Kidney epithelial cell (primary cell): Measurements from ENCODE around the gene NHSL2. TPM values are rescaled to one million over a fixed set of nuclear protein-coding genes. Genes with fewer than 3 reads are reported as not detected.

Source experiments
- DNase-seq: peaks from one replicate; pipeline ENCODE4 v3.0.0-alpha.2; 2010; ENCODE audit warnings: low read depth
- H3K27me3 ChIP-seq: 2 replicates; pipeline ENCODE4 v1.6.0; 2011; ENCODE audit warnings: low read length; ENCODE audit not compliant: control insufficient read depth, insufficient read depth
- H3K36me3 ChIP-seq: 2 replicates; pipeline ENCODE4 v1.5.1; 2011; ENCODE audit warnings: low read length; ENCODE audit not compliant: control insufficient read depth, insufficient read depth
- H3K4me3 ChIP-seq: 2 replicates; pipeline ENCODE4 v1.5.1; 2011; ENCODE audit warnings: low read depth, mild to moderate bottlenecking, control low read depth, low read length
- CTCF ChIP-seq: IDR thresholded peaks from 2 replicates; pipeline ENCODE4 v1.5.1; 2011; ENCODE audit warnings: mild to moderate bottlenecking, moderate library complexity, low read length, control low read depth, inconsistent platforms; ENCODE audit not compliant: insufficient read depth, poor library complexity, severe bottlenecking
- total RNA-seq: library from RNA; depleted of rRNA; stranded (reverse); fragments of >200 nt; gene quantifications from 2 replicates; pipeline ENCODE4 v1.2.3, GENCODE V29; 2015

The NHSL2 gene
- total RNA-seq, 1 donor from 2014 or later, result 1.4 TPM

- DNase-seq, result peak; percentile 42
- TF ChIP-seq CTCF, result no peak
- H3K4me3 ChIP-seq, result peak within 1 kb of the TSS; percentile 38
Observed at GRCh38 chrX:72131317-72132294, 221.0 kb downstream of the NHSL2 start, which contains the start of gene RTL5. TSS of gene RTL5 (minus strand) at chrX:72131915.

GRCh38 chrX:72132456-72132855, 221.8 kb downstream of the NHSL2 start:
- peaks cover 3% of the 10 kb centered on the region for H3K27me3 ChIP-seq
- no peaks in the 10 kb centered on the region for H3K36me3 ChIP-seq
- DNase-seq, result no peak
- TF ChIP-seq CTCF, result no peak
- no peak overlapping the region for H3K4me3 ChIP-seq

More at GRCh38 chrX:72131317-72132294, 221.0 kb downstream of the NHSL2 start, which contains the start of gene RTL5:
- H3K36me3 ChIP-seq, result no peaks in the 10 kb centered on the region
- peaks cover 3% of the 10 kb centered on the region for H3K27me3 ChIP-seq

- TF ChIP-seq CTCF, result no peak
- Histone ChIP-seq H3K4me3 (no peak overlapping the region), H3K36me3 (no peaks in the 10 kb centered on the region), H3K27me3 (peaks cover 1% of the 10 kb centered on the region)
- no peak for DNase-seq
Observed at GRCh38 chrX:72133851-72134546, 223.4 kb downstream of the NHSL2 start.

- no peak overlapping the region for H3K4me3 ChIP-seq
- no peak for TF ChIP-seq CTCF
- no peaks in the 10 kb centered on the region for H3K27me3 ChIP-seq
- H3K36me3 ChIP-seq, result no peaks in the 10 kb centered on the region
- DNase-seq, result no peak
Observed at GRCh38 chrX:72137846-72138495, 227.3 kb downstream of the NHSL2 start.

GRCh38 chrX:72139538-72139937, 228.9 kb downstream of the NHSL2 start:
- H3K4me3 ChIP-seq, result no peak overlapping the region
- no peaks in the 10 kb centered on the region for H3K27me3 ChIP-seq
- no peaks in the 10 kb centered on the region for H3K36me3 ChIP-seq
- TF ChIP-seq CTCF, result no peak
- no peak for DNase-seq
